GM19023 (cell line): Measurements from ENCODE around the gene PDE9A.

Experiments used
- ATAC-seq: cut with Tn5 transposase; IDR thresholded peaks from one replicate; pipeline ENCODE4 v1.9.1; 2021; ENCODE audit warnings: mild to moderate bottlenecking, moderate library complexity; ENCODE audit not compliant: unreplicated experiment

The PDE9A gene

GRCh38 chr21:42734323-42734971, 81.0 kb downstream of the PDE9A start:
- ATAC-seq = no peak

- ATAC-seq = no peak
Measured at GRCh38 chr21:42735061-42735460, 81.6 kb downstream of the PDE9A start.

DNA sequence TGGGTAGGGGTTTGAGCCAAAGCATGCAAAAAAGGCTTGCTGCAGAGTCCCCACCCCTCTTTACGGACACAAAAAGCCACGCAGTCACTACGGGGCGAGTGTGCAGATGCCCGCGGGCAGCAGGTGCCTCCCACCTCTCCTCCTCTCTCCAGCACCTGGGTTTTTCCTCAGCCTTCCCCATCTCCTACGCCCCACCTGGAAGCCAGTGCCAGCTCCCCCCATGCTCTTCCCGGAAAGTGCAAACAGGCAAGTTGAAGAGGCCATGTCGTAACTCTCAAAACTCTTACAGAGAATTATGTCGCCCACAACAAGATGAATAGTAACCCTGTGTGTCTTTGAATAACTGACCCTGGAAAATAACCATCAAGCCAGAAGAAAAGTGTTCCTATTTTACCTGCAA, 82.5 kb downstream of the PDE9A start:
- ATAC-seq = no peak

- no peak for ATAC-seq
Measured at GRCh38 chr21:42736646-42737350, 83.4 kb downstream of the PDE9A start.

GRCh38 chr21:42737951-42738590, 84.7 kb downstream of the PDE9A start:
- no peak for ATAC-seq

- ATAC-seq = no peak
Measured at GRCh38 chr21:42739061-42739931, 85.9 kb downstream of the PDE9A start.

- no peak for ATAC-seq
Measured at GRCh38 chr21:42740405-42740909, 87.0 kb downstream of the PDE9A start.

DNA sequence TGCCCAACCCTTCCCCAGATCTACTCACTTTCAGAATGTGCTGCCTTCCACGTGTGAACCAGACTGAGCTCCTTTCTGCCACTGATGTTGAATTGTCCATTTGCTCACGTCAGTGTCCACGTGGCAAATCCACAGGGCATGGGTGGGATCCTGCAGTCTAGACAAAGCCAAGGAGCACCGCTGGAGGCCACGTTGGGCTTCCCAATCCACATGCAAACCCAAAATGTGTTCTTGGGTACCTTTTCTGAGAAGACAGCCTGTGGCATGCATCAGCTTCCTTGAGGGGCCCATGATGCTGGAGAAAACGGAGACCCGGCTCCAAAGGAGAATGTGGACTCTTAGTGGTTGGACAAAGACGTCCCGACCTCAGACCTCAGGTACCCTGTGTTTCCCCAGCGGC, 87.6 kb downstream of the PDE9A start:
- no peak for ATAC-seq

DNA sequence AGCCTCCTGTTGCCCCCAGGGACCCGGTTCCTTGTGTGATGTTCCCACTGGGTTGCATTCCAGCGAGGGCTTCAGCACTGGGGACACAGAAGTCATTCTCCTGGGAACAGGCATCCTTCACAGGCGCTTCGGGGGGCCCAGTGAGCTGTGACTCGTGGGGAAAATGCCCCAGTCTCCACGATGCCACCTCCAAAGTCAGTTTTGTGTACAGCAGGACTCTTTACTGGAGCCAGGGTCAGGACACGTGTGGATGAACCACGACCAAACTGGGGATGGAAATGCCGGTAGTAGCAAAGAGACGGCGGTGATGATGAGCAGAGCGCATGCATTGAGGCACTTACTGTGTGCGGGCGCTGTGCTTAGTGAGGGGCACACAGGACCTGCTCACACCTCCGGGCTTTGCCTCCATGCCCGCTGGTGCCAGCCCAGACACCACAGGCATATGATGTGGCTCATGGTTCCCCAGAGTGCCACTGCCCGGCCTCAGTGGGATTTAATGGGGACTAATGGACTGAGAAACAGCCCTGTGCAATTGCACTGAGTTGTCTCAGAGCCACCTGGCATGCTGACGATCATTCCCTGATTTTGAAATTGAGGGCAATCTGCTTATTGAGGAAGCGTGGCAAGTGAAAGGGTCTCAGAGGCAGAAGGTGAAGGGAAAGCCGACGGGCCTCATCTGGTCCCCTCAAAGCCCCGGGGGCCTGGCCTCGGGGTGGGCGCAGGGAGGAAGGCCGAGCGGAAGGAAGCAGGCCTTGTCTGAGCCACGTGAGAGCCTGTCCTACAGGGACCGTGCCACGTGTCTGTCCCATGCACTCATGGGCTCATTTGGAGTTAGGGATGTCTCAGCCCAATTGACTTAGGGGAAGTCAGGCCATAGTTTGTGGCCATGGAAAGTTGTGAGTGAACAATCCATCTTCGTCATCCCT, 91.4 kb downstream of the PDE9A start:
- no peak for ATAC-seq

DNA sequence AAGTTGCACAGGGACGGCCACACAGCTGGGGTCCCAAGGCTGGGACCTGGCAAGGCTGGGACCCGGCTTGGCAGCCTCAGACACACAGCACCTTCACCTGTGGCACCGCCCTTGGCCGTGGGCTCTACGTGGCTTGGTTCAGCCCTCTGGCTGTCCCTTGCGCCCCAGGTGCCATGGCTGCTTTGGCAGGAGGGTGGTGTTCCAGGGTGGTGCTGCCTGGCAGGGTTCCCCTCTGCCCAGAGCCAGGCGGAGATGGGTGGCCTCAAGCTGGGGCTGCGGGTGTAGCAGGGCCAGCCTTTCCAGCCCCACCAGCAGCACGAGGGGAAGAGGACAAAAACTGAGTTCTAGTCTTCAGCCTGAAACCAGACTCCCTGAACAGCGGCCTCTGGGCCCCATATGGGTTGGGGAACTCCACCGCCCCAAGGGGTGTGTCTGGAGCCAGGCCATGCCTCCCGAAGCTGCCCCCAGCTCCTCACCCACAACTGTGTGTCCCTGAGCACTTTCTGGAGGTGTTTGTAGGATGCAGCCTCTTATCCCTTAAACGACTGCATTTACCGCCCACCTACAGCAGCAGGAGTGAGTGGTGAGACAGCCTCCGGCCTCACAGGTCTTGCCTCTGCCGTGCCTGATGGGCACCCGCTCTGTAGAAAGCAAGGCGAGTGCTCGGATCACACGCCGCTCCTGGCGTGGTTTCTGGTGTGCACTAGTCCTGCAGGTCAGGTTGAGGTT, 92.3 kb downstream of the PDE9A start:
- no peak for ATAC-seq

DNA sequence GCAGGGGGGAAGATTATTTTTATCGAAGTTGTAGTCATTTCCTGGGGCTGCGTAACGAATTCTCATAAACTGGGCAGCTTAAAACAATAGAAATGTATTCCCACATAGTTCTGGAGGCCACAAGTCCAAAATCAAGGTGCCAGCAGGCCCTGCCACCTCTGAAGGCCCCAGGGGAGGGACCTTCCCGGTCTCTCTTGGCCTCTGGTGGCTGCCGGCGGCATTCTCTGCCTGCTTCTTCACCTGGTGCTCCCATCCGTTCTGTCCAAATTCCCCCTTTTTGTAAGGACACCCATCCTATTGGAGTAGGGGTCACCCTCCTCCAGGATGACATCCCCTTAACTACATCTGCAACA, 92.8 kb downstream of the PDE9A start:
- no peak for ATAC-seq

DNA sequence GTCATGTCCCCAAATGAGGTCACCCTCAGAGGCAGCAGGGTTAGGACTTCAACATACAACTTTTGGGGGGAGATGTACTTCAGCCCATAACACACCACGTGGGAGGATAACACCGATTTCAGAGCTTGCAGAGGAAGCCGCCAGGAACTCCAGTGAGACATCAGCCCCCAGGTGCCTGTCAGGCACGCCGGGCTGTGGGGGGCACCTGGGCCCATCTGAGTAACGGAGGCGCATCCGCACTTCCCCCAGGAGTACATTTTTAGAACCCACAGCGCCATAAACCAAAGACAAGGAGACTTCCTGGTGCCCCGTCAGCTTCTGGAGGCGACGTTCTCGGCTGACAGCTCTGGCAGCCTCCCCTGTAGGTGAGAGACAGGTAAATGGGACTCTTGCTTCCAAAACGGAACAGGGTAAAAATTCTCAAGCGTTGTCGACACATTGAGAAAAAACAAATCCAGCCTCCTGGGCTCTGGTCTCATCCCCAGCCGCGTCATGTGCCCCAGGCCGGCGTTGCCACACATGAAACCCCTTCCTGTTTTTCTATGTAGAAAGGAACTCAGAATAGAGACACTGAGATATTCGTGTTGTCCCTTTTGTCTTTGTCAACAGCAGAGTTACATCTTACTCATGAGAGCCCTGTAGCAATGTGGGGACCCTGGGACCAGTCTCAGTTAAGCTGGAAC, 93.3 kb downstream of the PDE9A start:
- no peak for ATAC-seq

DNA sequence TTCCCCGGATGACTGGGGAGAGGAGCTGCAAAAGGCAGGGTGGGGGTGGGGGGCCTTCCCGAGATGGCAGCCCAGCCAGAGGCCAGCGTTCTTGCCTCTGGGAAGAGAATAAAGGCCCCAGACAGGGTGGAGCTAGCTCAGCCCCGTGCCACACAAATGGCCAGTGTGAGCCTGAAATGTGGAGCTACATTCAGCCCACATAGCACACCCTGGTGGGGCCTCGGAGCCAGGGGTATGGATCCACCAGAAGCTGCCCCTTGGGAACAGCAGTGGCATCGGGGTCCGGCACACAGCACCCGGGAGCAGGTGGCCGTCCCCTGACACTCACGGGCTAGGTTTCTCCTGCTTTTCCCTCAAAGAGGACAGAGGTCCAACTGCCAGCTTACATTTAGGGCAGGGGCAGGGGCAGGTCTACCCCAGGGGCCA, 93.9 kb downstream of the PDE9A start:
- ATAC-seq = no peak

GRCh38 chr21:42747746-42748351, 94.4 kb downstream of the PDE9A start:
- ATAC-seq = no peak

GRCh38 chr21:42748620-42749176, 95.3 kb downstream of the PDE9A start:
- ATAC-seq = no peak

DNA sequence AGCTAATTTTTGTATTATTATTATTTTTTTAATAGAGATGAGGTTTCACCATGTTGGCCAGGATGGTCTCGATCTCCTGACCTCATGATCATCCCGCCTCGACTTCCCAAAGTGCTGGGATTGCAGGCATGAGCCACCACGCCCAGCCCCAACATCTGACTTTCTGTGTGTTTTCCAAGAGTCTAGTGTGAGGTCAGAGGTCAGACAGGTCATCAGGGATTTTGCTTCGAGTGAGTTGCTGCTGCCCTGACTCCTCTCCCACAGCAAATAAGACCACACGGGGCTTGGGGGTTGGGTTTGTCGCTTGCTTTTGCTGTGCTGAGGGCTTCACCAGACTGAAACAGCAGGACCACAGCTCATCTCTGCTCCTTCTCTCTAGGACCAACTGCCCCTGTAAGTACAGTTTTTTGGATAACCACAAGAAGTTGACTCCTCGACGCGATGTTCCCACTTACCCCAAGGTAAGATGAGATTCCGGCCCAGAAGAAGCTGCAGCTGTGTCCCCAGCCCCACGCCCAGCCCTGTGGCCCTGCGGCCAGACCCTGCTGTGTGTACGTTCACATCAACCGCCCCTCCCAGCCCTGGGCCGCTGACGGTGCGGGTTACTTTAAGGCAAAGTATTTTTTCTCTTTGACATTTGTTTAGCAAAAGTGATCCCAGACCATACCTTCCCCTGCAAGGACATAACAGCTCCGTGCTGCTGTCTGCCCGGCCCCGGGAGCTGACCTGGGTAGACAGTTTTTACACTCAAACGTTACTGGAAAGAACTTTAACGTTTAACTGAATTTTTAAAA, 97.5 kb downstream of the PDE9A start:
- ATAC-seq = no peak

DNA sequence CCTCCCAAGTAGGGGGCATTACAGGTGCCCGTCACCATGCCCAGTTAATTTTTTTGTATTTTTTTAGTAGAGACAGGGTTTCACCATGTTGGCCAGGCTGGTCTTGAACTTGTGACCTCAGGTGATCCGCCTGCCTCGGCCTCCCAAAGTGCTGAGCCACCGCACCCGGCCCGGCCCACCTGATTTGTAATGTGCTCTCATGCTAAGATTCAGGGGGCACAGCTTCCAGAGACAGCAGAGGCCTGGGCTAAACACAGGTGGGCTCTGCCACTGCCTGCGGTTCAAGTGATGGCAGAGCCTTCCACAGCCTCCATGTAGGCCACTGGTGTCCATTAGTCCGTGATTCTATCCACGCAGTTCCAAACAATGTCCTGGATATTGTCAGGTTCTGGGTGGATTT, 98.4 kb downstream of the PDE9A start:
- ATAC-seq = no peak
